Aorta (tissue), 5 donors: ENCODE measurements around the gene AFDN. TPM values are rescaled to one million over a fixed set of nuclear protein-coding genes. Genes with fewer than 3 reads are reported as not detected.

Experiments used
- ATAC-seq: fragments of 200-7000 bp; cut with Tn5 transposase; one replicate; pipeline ENCODE4 v1.9.1; 2022; ENCODE audit warnings: moderate library complexity; ENCODE audit not compliant: low FRiP score
- DNase-seq, 2 donors: peaks; one replicate each; pipeline ENCODE4 v3.0.0-alpha.2; 2020
- H3K27ac ChIP-seq, 2 donors: one replicate each; pipeline ENCODE4 v1.5.1; 2013; ENCODE audit warnings: low read length in 2 of 2, mild to moderate bottlenecking in 2 of 2, moderate library complexity in 2 of 2, control low read depth in 1 of 2, inconsistent platforms in 1 of 2, low read depth in 1 of 2
- H3K27me3 ChIP-seq, 2 donors: one replicate each; pipeline ENCODE4 v1.6.1; 2013; ENCODE audit warnings: control low read depth in 1 of 2, low read length in 1 of 2, mild to moderate bottlenecking in 1 of 2, moderate library complexity in 1 of 2; ENCODE audit not compliant: insufficient read depth in 2 of 2, control insufficient read depth in 1 of 2
- H3K36me3 ChIP-seq, 2 donors: one replicate each; pipeline ENCODE4 v1.6.1; 2013; ENCODE audit warnings: control low read depth in 1 of 2, low read length in 1 of 2, mild to moderate bottlenecking in 1 of 2; ENCODE audit not compliant: insufficient read depth in 2 of 2, control insufficient read depth in 1 of 2
- H3K4me1 ChIP-seq, 2 donors: one replicate each; pipeline ENCODE4 v1.6.1; 2013; ENCODE audit warnings: low read length in 2 of 2, control low read depth in 1 of 2, mild to moderate bottlenecking in 1 of 2, moderate library complexity in 1 of 2; ENCODE audit not compliant: insufficient read depth in 2 of 2, control insufficient read depth in 1 of 2
- H3K4me3 ChIP-seq, 2 donors: one replicate each; pipeline ENCODE4 v1.5.1; 2013; ENCODE audit warnings: low read length in 2 of 2, control low read depth in 1 of 2, mild to moderate bottlenecking in 1 of 2
- H3K9me3 ChIP-seq: one replicate; pipeline ENCODE4 v1.6.1; 2013; ENCODE audit warnings: mild to moderate bottlenecking, low read length; ENCODE audit not compliant: control insufficient read depth
- WGBS, 2 donors: extraction: QIAGEN DNeasy Blood & Tissue Kit; methylation state at CpG; one replicate each; pipeline ENCODE4 v1.1.7; 2013; 5-methylcytosine and 5-hydroxymethylcytosine counted together
- intact Hi-C, 2 donors: fragments of 100-400 bp; cut with DNase I; formaldehyde crosslinking; loops; one replicate each; pipeline versions ENCODE4 v1.14.2 to v1.15.0; 2022
- polyA plus RNA-seq, 2 donors: library from polyadenylated mRNA; stranded (reverse); fragments of 200-250 nt; gene quantifications; one replicate each; pipeline ENCODE4 v1.2.3, GENCODE V29; 2013
- total RNA-seq, 2 donors: library from RNA; stranded (reverse); fragmentation: NEBNext Ultra II Directional; extraction: Animal tissue kit (Norgen Biotek cat#: 25700); gene quantifications; one replicate each; pipeline ENCODE4 v1.2.1, GENCODE V29; 2021
- donor health status: healthy with polysubstance abuse.
- donor health status: Bipolar disorder and iron deficiency.
- donor health status: DM: no; HTN: no; CAD: no.
- donor health status: DM: no; HTN: no; CAD: no.
- donor health status: DM: yes; HTN: yes; CAD: no.

AFDN gene
- total and polyA plus RNA-seq, 4 donors, result 15.5 to 99.2 (median 47.5) TPM

- H3K9me3 ChIP-seq, result no peaks in the 10 kb centered on the region
- no peaks in the 10 kb centered on the region for H3K27me3 ChIP-seq
- ATAC-seq (no peak), DNase-seq (no peak)
- H3K4me1 ChIP-seq, result no peaks in the 10 kb centered on the region
- no peak overlapping the region for H3K27ac ChIP-seq
- intact Hi-C loops, result no loop called here
- no peaks in the 10 kb centered on the region for H3K36me3 ChIP-seq
- H3K4me3 ChIP-seq, result no peak overlapping the region
- 41 to 43% methylated on average over 3 of the region's 3 CpGs for WGBS, 2 donors
Observed at GRCh38 chr6:167807756-167808155, 19.0 kb upstream of the AFDN start.

DNA sequence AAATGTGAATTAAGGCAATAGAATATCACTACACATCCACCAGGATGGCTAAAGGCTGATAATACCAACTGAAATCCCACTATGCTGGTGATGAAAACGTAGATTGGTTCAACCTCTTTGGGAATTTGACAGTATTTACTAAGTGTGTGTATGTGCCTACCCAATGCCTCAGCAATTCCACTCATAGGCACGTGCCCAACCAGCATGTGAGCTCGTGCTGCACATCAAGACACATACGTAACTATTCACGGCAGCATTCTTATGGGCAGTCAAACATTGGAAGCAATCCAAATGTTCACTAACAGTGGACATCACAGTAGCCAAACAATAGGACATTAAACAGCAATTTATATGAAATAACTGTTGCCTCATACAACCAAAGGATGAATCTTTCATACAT lies 15.7 kb upstream of the AFDN start:
- intact Hi-C loops, result no loop called here
- WGBS, 2 donors, result 82 to 83% methylated on average over 5 of the region's 5 CpGs

DNA sequence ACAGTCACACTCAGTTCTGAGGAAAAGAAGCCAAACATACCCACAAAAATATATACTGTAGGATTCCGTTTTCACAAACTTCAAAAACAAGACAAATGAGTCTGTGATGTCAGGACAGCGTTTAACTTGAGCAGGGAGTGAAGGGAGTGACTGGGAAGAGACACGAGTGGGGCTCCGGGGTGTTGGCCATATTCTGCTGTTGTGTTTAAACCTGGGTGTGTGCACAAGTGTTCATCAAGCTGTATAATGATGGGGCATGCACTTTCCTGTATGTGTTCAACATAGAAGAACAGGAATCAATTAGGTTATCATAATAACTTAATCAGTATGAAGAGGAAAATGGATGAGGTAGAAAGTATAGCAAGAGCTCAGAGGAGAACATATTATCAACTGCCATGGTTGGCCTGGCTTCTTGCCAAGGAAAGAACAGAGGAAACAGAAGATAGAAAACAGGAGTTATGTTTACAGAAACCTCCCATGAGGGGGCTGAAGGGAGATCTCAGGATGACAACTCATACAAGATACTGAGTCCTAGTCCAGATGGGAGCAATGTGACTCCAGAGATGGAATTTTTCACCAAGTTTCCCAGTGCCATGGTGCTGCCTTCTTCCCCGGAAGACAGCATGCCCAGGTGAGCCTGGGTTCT lies 15.1 kb upstream of the AFDN start:
- Histone ChIP-seq H3K4me3 (no peak overlapping the region), H3K27me3 (no peaks in the 10 kb centered on the region), H3K4me1 (no peaks in the 10 kb centered on the region), H3K9me3 (no peaks in the 10 kb centered on the region), H3K27ac (no peak overlapping the region), H3K36me3 (no peaks in the 10 kb centered on the region)
- DNase-seq (no peak), ATAC-seq (no peak)
- intact Hi-C loops, result no loop called here
- WGBS, 2 donors, result 60 to 63% methylated on average over 5 of the region's 5 CpGs

More for the DNA sequence above, 15.7 kb upstream of the AFDN start:
- Histone ChIP-seq H3K4me1 (no peaks in the 10 kb centered on the region), H3K27me3 (no peaks in the 10 kb centered on the region), H3K36me3 (no peaks in the 10 kb centered on the region), H3K9me3 (no peaks in the 10 kb centered on the region), H3K4me3 (no peak overlapping the region), H3K27ac (no peak overlapping the region)
- DNase-seq (no peak), ATAC-seq (no peak)

DNA sequence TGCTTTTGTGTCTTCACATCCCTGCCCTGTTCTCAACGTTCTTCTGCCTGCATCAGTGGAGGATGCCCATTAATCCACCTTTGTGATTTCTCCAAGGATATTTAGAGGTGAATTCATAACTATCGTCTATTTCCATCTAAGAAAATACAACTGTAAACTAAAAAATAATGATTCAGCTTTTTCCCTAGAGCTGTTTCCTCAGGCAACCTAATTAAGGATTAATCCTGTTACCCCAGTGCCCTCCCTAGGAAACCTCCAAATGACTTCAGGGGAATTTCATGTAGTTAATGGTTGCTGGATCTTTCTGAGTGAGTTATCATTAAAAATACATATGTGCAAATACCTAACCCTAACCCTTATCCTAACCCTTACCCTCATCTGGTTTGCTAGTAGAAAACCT lies 14.6 kb upstream of the AFDN start:
- 70 to 75% methylated on average over 2 of the region's 2 CpGs for WGBS, 2 donors
- Histone ChIP-seq H3K4me1 (no peaks in the 10 kb centered on the region), H3K27ac (no peak overlapping the region), H3K27me3 (no peaks in the 10 kb centered on the region), H3K9me3 (peaks cover under 1% of the 10 kb centered on the region), H3K36me3 (no peaks in the 10 kb centered on the region), H3K4me3 (no peak overlapping the region)
- intact Hi-C loops, result no loop called here
- DNase-seq, result no peak
- ATAC-seq, result no peak

DNA sequence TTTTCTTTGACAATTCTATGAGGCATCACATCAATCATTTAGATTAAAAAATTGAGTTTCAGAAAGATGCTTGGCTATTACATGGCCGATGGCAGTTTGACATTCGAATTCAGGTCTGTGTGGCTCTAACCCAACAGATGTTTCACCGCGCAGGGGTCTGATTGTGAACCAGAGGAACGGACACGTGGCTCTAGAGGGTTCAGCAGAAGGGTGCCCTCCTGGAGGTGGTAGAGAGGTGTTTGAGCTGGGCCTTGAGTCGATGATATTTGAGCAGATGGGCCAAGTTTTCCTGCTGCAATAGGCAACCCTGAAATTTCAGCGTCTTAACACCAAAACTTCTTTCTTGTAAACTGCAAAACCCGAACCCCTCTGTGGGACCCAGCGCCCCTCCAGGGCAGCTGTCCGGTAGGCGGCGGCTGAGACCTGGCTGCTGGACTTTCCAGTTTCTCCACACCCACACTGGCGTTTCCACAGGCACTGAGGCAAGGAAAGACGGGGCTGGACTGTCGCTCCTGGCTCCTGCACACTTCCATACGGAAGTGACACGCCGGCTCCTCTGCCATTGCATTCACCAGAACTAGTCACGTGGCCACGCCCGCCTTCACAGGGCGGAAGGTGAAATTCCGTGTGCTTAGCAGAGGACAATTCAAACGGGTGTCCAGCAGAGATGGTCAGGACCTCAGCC lies 11.3 kb upstream of the AFDN start:
- intact Hi-C loops, result no loop called here
- H3K27ac ChIP-seq, result no peak overlapping the region
- H3K4me1 ChIP-seq, result no peaks in the 10 kb centered on the region
- no peak for DNase-seq
- peaks cover 1% of the 10 kb centered on the region for H3K9me3 ChIP-seq
- H3K36me3 ChIP-seq, result no peaks in the 10 kb centered on the region
- no peak for ATAC-seq
- no peaks in the 10 kb centered on the region for H3K27me3 ChIP-seq
- 86 to 88% methylated on average over 25 of the region's 25 CpGs for WGBS, 2 donors
- H3K4me3 ChIP-seq, result no peak overlapping the region

DNA sequence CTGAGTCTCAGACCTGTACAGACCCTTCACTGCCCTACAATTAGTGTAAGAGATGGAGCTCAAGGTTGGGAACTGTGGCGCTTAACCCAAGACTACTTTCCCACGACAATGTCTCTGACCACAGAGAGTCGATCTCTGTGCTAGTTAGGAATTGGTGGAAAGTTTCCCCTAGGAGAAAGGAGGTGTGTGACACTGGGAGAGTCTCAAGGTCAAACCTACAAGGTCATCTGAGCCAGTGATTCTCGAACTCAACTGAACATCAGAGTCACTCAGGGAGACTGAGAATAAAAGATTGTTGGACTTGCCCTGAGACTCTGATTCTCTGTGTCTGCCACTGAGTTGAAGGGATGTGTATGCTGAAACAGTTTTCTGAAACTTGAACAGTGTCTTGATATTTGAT lies 9.7 kb upstream of the AFDN start:
- no peaks in the 10 kb centered on the region for H3K4me1 ChIP-seq
- WGBS, 2 donors, result 93 to 94% methylated on average over 4 of the region's 4 CpGs
- intact Hi-C loops, result no loop called here
- H3K27ac ChIP-seq, result no peak overlapping the region
- no peak overlapping the region for H3K4me3 ChIP-seq
- DNase-seq, result no peak
- H3K27me3 ChIP-seq, result no peaks in the 10 kb centered on the region
- no peak for ATAC-seq
- H3K9me3 ChIP-seq, result peaks cover 1% of the 10 kb centered on the region
- no peaks in the 10 kb centered on the region for H3K36me3 ChIP-seq

DNA sequence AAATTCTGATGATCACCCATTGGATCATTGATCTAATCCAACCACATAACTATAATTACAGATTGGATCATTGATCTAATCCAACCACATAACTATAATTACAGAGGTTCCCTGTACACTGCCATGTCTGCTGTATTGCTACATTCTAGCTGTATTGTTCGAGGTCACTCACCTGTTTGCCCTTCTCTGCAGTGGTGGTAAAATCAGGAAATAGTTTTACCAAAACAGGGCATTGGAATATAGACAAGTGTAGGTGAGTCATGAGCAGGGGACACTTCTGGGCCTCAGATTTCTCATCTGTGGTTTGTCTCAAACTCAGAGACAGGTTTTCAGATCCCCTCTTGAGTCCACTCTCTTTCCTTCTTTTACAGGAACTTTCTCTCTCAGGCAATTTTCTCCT lies 9.0 kb upstream of the AFDN start:
- Histone ChIP-seq H3K4me3 (no peak overlapping the region), H3K36me3 (no peaks in the 10 kb centered on the region), H3K27ac (no peak overlapping the region), H3K9me3 (peaks cover 1% of the 10 kb centered on the region), H3K4me1 (no peaks in the 10 kb centered on the region), H3K27me3 (no peaks in the 10 kb centered on the region)
- ATAC-seq (no peak), DNase-seq (no peak)
- intact Hi-C loops, result no loop called here
- 80 to 96% methylated on average over 1 of the region's 1 CpG for WGBS, 2 donors

- no peak overlapping the region for H3K27ac ChIP-seq
- H3K27me3 ChIP-seq, result no peaks in the 10 kb centered on the region
- H3K4me1 ChIP-seq, result no peaks in the 10 kb centered on the region
- H3K4me3 ChIP-seq, result no peak overlapping the region
- peaks cover 1% of the 10 kb centered on the region for H3K9me3 ChIP-seq
- ATAC-seq, result no peak
- no peaks in the 10 kb centered on the region for H3K36me3 ChIP-seq
- intact Hi-C loops, result no loop called here
- 55 to 56% methylated on average over 11 of the region's 11 CpGs for WGBS, 2 donors
- DNase-seq, result no peak
Observed at GRCh38 chr6:167819576-167819975, 7.1 kb upstream of the AFDN start.

DNA sequence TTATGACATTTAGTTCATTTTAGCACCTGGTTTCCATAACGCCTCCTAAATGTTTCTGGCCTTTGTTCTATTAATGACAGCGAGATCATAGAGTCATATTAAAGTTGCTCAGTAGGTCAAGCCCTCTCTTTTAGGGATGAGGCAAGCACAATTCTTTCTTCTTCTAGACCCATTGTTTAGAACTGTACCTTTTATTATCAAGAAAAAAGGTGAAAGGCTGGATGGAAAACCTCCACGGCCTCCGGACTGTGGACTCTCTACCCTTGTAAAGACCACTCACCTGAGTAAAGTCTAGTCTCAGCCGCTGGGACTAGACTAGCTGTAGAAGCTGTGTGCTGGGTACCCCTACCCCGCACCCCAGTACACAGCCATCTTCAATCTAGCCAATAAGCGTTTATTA lies 6.0 kb upstream of the AFDN start:
- no peak for ATAC-seq
- H3K27ac ChIP-seq, result no peak overlapping the region
- peaks cover 1% of the 10 kb centered on the region for H3K9me3 ChIP-seq
- H3K4me1 ChIP-seq, result no peaks in the 10 kb centered on the region
- DNase-seq, result no peak
- intact Hi-C loops, result no loop called here
- H3K27me3 ChIP-seq, result no peaks in the 10 kb centered on the region
- WGBS, 2 donors, result 96 to 97% methylated on average over 7 of the region's 7 CpGs
- no peaks in the 10 kb centered on the region for H3K36me3 ChIP-seq
- H3K4me3 ChIP-seq, result no peak overlapping the region
